ENCODE measurements around the gene DNAH6. TPM values are rescaled to one million over a fixed set of nuclear protein-coding genes. Genes with fewer than 3 reads are reported as not detected.

The DNAH6 gene
- total RNA-seq, 2 experiments from 2014 or later: 0.68 to 0.89 TPM

- H3K9me3 Mint-ChIP-seq (ENCODE audit: insufficient read depth): peaks cover 9% of the 10 kb centered on the region
- H3K27ac Mint-ChIP-seq: peak overlapping the region; percentile 72
- peak; percentile 31 for ATAC-seq
- no peaks in the 10 kb centered on the region for H3K27me3 Mint-ChIP-seq (ENCODE audit: low read depth)
- H3K4me1 Mint-ChIP-seq (ENCODE audit: low read depth): peaks cover 90% of the 10 kb centered on the region
- DNase-seq: peak; percentile 64
- H3K36me3 Mint-ChIP-seq (ENCODE audit: low read depth): peaks cover 69% of the 10 kb centered on the region
- POLR2A ChIA-PET: interaction anchor here (0.5 to 1.6 kb wide), 3 partner anchors 8 to 45 kb away, joined by 3 to 7 read pairs (median 5); no protein-coding TSS in a partner anchor
- peak overlapping the region; percentile 17 for H3K4me3 Mint-ChIP-seq
- CTCF ChIA-PET: interaction anchor here (0.8 to 9.2 kb wide), 12 partner anchors 8 to 323 kb away, joined by 3 to 68 read pairs (median 6); no protein-coding TSS in a partner anchor
Measured at GRCh38 chr2:84849271-84849952, 333.1 kb downstream of the DNAH6 start.

- CTCF ChIA-PET: interaction anchor here (1.0 to 9.2 kb wide), 8 partner anchors 8 to 324 kb away, joined by 3 to 68 read pairs (median 12); no protein-coding TSS in a partner anchor
- H3K4me1 Mint-ChIP-seq (ENCODE audit: low read depth): peaks cover 92% of the 10 kb centered on the region
- POLR2A ChIA-PET: interaction anchor here (0.8 to 1.6 kb wide), 2 partner anchors 44 to 68 kb away, joined by 3 to 7 read pairs; no protein-coding TSS in a partner anchor
Measured at GRCh38 chr2:84850471-84850870, 334.2 kb downstream of the DNAH6 start.

GRCh38 chr2:84851876-84852275 is 335.6 kb downstream of the DNAH6 start:
- POLR2A ChIA-PET: no interaction called here
- no peak overlapping the region for H3K4me3 Mint-ChIP-seq
- H3K36me3 Mint-ChIP-seq (ENCODE audit: low read depth): peaks cover 81% of the 10 kb centered on the region

More at GRCh38 chr2:84850471-84850870, 334.2 kb downstream of the DNAH6 start:
- H3K4me3 Mint-ChIP-seq: no peak overlapping the region
- peak overlapping the region; percentile 21 for H3K27ac Mint-ChIP-seq
- H3K9me3 Mint-ChIP-seq (ENCODE audit: insufficient read depth): peaks cover 10% of the 10 kb centered on the region
- DNase-seq (no peak), ATAC-seq (no peak)
- peaks cover 74% of the 10 kb centered on the region for H3K36me3 Mint-ChIP-seq (ENCODE audit: low read depth)
- no peaks in the 10 kb centered on the region for H3K27me3 Mint-ChIP-seq (ENCODE audit: low read depth)

GRCh38 chr2:84854850-84855249 is 338.6 kb downstream of the DNAH6 start:
- peaks cover 93% of the 10 kb centered on the region for H3K4me1 Mint-ChIP-seq (ENCODE audit: low read depth)
- H3K36me3 Mint-ChIP-seq (ENCODE audit: low read depth): peaks cover 78% of the 10 kb centered on the region
- ChIA-PET CTCF (interaction anchor here (1.6 kb wide), 1 partner anchor 9 kb away, joined by 4 read pairs; no protein-coding TSS in a partner anchor), POLR2A (interaction anchor here (1.1 to 3.5 kb wide), 2 partner anchors 8 to 25 kb away, joined by 4 to 13 read pairs; partner anchors contain the start of gene TRABD2A)
- peaks cover 10% of the 10 kb centered on the region for H3K9me3 Mint-ChIP-seq (ENCODE audit: insufficient read depth)
- H3K27me3 Mint-ChIP-seq (ENCODE audit: low read depth): no peaks in the 10 kb centered on the region
- no peak for DNase-seq
- H3K4me3 Mint-ChIP-seq: peak overlapping the region; percentile 51
- ATAC-seq: no peak
- peak overlapping the region; percentile 87 for H3K27ac Mint-ChIP-seq

More at GRCh38 chr2:84851876-84852275, 335.6 kb downstream of the DNAH6 start:
- DNase-seq: no peak
- Mint-ChIP-seq H3K27me3 (ENCODE audit: low read depth) (no peaks in the 10 kb centered on the region), H3K27ac (peak overlapping the region; percentile 48), H3K4me1 (ENCODE audit: low read depth) (peaks cover 92% of the 10 kb centered on the region), H3K9me3 (ENCODE audit: insufficient read depth) (peaks cover 10% of the 10 kb centered on the region)
- no peak for ATAC-seq
- CTCF ChIA-PET: interaction anchor here (1.0 to 9.2 kb wide), 5 partner anchors 14 to 111 kb away, joined by 3 to 68 read pairs (median 4); no protein-coding TSS in a partner anchor

GRCh38 chr2:84855731-84856130 is 339.4 kb downstream of the DNAH6 start:
- no peaks in the 10 kb centered on the region for H3K27me3 Mint-ChIP-seq (ENCODE audit: low read depth)
- peak overlapping the region; percentile 51 for H3K4me3 Mint-ChIP-seq
- ChIA-PET POLR2A (interaction anchor here (0.7 to 3.5 kb wide), 3 partner anchors 9 to 25 kb away, joined by 3 to 13 read pairs (median 4); partner anchors contain the start of gene TRABD2A), CTCF (interaction anchor here (1.6 to 4.6 kb wide), 3 partner anchors 9 to 115 kb away, joined by 4 to 28 read pairs (median 26); no protein-coding TSS in a partner anchor)
- no peak for DNase-seq
- ATAC-seq: peak; percentile 42
- peaks cover 10% of the 10 kb centered on the region for H3K9me3 Mint-ChIP-seq (ENCODE audit: insufficient read depth)
- peaks cover 80% of the 10 kb centered on the region for H3K36me3 Mint-ChIP-seq (ENCODE audit: low read depth)
- H3K27ac Mint-ChIP-seq: peak overlapping the region; percentile 87
- H3K4me1 Mint-ChIP-seq (ENCODE audit: low read depth): peaks cover 93% of the 10 kb centered on the region

GRCh38 chr2:84856787-84857186 is 340.5 kb downstream of the DNAH6 start:
- Mint-ChIP-seq H3K4me1 (ENCODE audit: low read depth) (peaks cover 92% of the 10 kb centered on the region), H3K27me3 (ENCODE audit: low read depth) (no peaks in the 10 kb centered on the region), H3K9me3 (ENCODE audit: insufficient read depth) (peaks cover 10% of the 10 kb centered on the region), H3K27ac (peak overlapping the region; percentile 87), H3K36me3 (ENCODE audit: low read depth) (peaks cover 76% of the 10 kb centered on the region), H3K4me3 (peak overlapping the region; percentile 40)
- DNase-seq: peak; percentile 75
- POLR2A ChIA-PET: interaction anchor here (0.9 to 3.5 kb wide), 6 partner anchors 7 to 204 kb away, joined by 3 to 13 read pairs (median 4); no protein-coding TSS in a partner anchor
- CTCF ChIA-PET: interaction anchor here (1.0 to 4.6 kb wide), 11 partner anchors 10 to 398 kb away, joined by 3 to 28 read pairs (median 8); partner anchors contain the start of gene SUCLG1
- ATAC-seq: peak; percentile 80

GRCh38 chr2:84857566-84857965 is 341.3 kb downstream of the DNAH6 start:
- Mint-ChIP-seq H3K36me3 (ENCODE audit: low read depth) (peaks cover 75% of the 10 kb centered on the region), H3K4me3 (no peak overlapping the region)

GRCh38 chr2:84858123-84858522 is 341.8 kb downstream of the DNAH6 start:
- ChIA-PET POLR2A (interaction anchor here (0.6 to 3.5 kb wide), 6 partner anchors 9 to 225 kb away, joined by 3 to 13 read pairs (median 4); no protein-coding TSS in a partner anchor), CTCF (interaction anchor here (0.7 to 4.6 kb wide), 22 partner anchors 8 to 365 kb away, joined by 3 to 28 read pairs (median 6); no protein-coding TSS in a partner anchor)
- ATAC-seq (no peak), DNase-seq (no peak)
- Mint-ChIP-seq H3K9me3 (ENCODE audit: insufficient read depth) (peaks cover 7% of the 10 kb centered on the region), H3K4me3 (peak overlapping the region; percentile 26), H3K27ac (peak overlapping the region; percentile 87), H3K27me3 (ENCODE audit: low read depth) (no peaks in the 10 kb centered on the region), H3K36me3 (ENCODE audit: low read depth) (peaks cover 74% of the 10 kb centered on the region), H3K4me1 (ENCODE audit: low read depth) (peaks cover 93% of the 10 kb centered on the region)

More at GRCh38 chr2:84857566-84857965, 341.3 kb downstream of the DNAH6 start:
- ChIA-PET CTCF (interaction anchor here (0.7 to 4.6 kb wide), 22 partner anchors 8 to 398 kb away, joined by 3 to 28 read pairs (median 6); partner anchors contain the start of gene SUCLG1), POLR2A (interaction anchor here (0.6 to 3.5 kb wide), 8 partner anchors 8 to 224 kb away, joined by 3 to 13 read pairs (median 4); no protein-coding TSS in a partner anchor)
- peaks cover 92% of the 10 kb centered on the region for H3K4me1 Mint-ChIP-seq (ENCODE audit: low read depth)
- ATAC-seq: no peak
- no peaks in the 10 kb centered on the region for H3K27me3 Mint-ChIP-seq (ENCODE audit: low read depth)
- peak overlapping the region; percentile 87 for H3K27ac Mint-ChIP-seq
- DNase-seq: no peak
- H3K9me3 Mint-ChIP-seq (ENCODE audit: insufficient read depth): peaks cover 10% of the 10 kb centered on the region

- ChIA-PET POLR2A (no interaction called here), CTCF (interaction anchor here (0.6 to 4.6 kb wide), 15 partner anchors 9 to 366 kb away, joined by 3 to 28 read pairs (median 7); no protein-coding TSS in a partner anchor)
- Mint-ChIP-seq H3K27ac (peak overlapping the region; percentile 87), H3K36me3 (ENCODE audit: low read depth) (peaks cover 72% of the 10 kb centered on the region), H3K27me3 (ENCODE audit: low read depth) (no peaks in the 10 kb centered on the region), H3K4me1 (ENCODE audit: low read depth) (peaks cover 92% of the 10 kb centered on the region), H3K4me3 (peak overlapping the region; percentile 44), H3K9me3 (ENCODE audit: insufficient read depth) (peaks cover 5% of the 10 kb centered on the region)
- ATAC-seq (no peak), DNase-seq (no peak)
Measured at GRCh38 chr2:84858937-84859336, 342.6 kb downstream of the DNAH6 start.

GRCh38 chr2:84861539-84861938 is 345.2 kb downstream of the DNAH6 start:
- ATAC-seq (no peak), DNase-seq (no peak)
- peaks cover 71% of the 10 kb centered on the region for H3K36me3 Mint-ChIP-seq (ENCODE audit: low read depth)
- peak overlapping the region; percentile 73 for H3K27ac Mint-ChIP-seq
- peaks cover 92% of the 10 kb centered on the region for H3K4me1 Mint-ChIP-seq (ENCODE audit: low read depth)
- no peaks in the 10 kb centered on the region for H3K27me3 Mint-ChIP-seq (ENCODE audit: low read depth)
- no peaks in the 10 kb centered on the region for H3K9me3 Mint-ChIP-seq (ENCODE audit: insufficient read depth)
- no peak overlapping the region for H3K4me3 Mint-ChIP-seq
- CTCF ChIA-PET: interaction anchor here (0.8 to 3.2 kb wide), 13 partner anchors 9 to 370 kb away, joined by 3 to 25 read pairs (median 5); partner anchors contain the start of gene TRABD2A
- POLR2A ChIA-PET: interaction anchor here (0.7 to 1.6 kb wide), 4 partner anchors 19 to 64 kb away, joined by 3 to 4 read pairs (median 3); partner anchors contain the start of gene TRABD2A

GRCh38 chr2:84862006-84862405 is 345.7 kb downstream of the DNAH6 start:
- H3K27ac Mint-ChIP-seq: peak overlapping the region; percentile 73
- no peak overlapping the region for H3K4me3 Mint-ChIP-seq
- ATAC-seq: no peak
- ChIA-PET CTCF (interaction anchor here (0.7 to 3.2 kb wide), 15 partner anchors 9 to 414 kb away, joined by 3 to 25 read pairs (median 5); partner anchors contain the start of gene TRABD2A), POLR2A (interaction anchor here (0.7 to 1.6 kb wide), 3 partner anchors 19 to 46 kb away, joined by 3 to 4 read pairs (median 3); partner anchors contain the start of gene TRABD2A)
- H3K36me3 Mint-ChIP-seq (ENCODE audit: low read depth): peaks cover 70% of the 10 kb centered on the region
- H3K4me1 Mint-ChIP-seq (ENCODE audit: low read depth): peaks cover 92% of the 10 kb centered on the region
- no peak for DNase-seq
- H3K9me3 Mint-ChIP-seq (ENCODE audit: insufficient read depth): no peaks in the 10 kb centered on the region
- H3K27me3 Mint-ChIP-seq (ENCODE audit: low read depth): no peaks in the 10 kb centered on the region
